Upper lobe of left lung (tissue), 6 donors: ENCODE measurements around the gene ZFYVE16. TPM values are rescaled to one million over a fixed set of nuclear protein-coding genes. Genes with fewer than 3 reads are reported as not detected.

Experiments
- ATAC-seq, 2 donors: fragments of 200-7000 bp; cut with Tn5 transposase; one replicate each; pipeline ENCODE4 v1.9.1; 2022; ENCODE audit warnings: mild to moderate bottlenecking in 2 of 2, moderate library complexity in 2 of 2; ENCODE audit not compliant: low FRiP score in 2 of 2
- DNase-seq, 2 donors: peaks; one replicate each; pipeline ENCODE4 v3.0.0-alpha.2; 2019 to 2020
- H3K27ac ChIP-seq, 4 donors: fragments of 200-600 bp; sonication (generic); one replicate each; pipeline ENCODE4 v1.5.1; 2016 to 2019
- H3K27me3 ChIP-seq, 4 donors: fragments of 200-600 bp; sonication (generic); one replicate each; pipeline ENCODE4 v1.5.1; 2017 to 2019
- H3K36me3 ChIP-seq, 4 donors: fragments of 200-600 bp; sonication (generic); one replicate each; pipeline ENCODE4 v1.5.1; 2016 to 2019
- H3K4me1 ChIP-seq, 4 donors: fragments of 200-600 bp; sonication (generic); one replicate each; pipeline ENCODE4 v1.5.1; 2018 to 2019
- H3K4me3 ChIP-seq, 4 donors: fragments of 200-600 bp; sonication (generic); one replicate each; pipeline ENCODE4 v1.5.1; 2017 to 2019; ENCODE audit warnings: mild to moderate bottlenecking in 2 of 4, moderate library complexity in 1 of 4
- H3K9me3 ChIP-seq, 4 donors: fragments of 200-600 bp; sonication (generic); one replicate each; pipeline ENCODE4 v1.5.1; 2018 to 2019
- EP300 ChIP-seq, 4 donors: sonication (generic); formaldehyde crosslinking; IDR thresholded peaks; one replicate each; pipeline ENCODE4 v1.5.1; 2017; ENCODE audit warnings: antibody characterized with exemption in 4 of 4, control low read depth in 2 of 4
- POLR2A ChIP-seq, 4 donors: fragments of 450-650 bp; IDR thresholded peaks; one replicate each; pipeline ENCODE4 v1.5.1; 2016 to 2017; ENCODE audit warnings: antibody characterized with exemption in 4 of 4, mild to moderate bottlenecking in 2 of 4
- POLR2AphosphoS5 ChIP-seq, 2 donors: sonication (generic); formaldehyde crosslinking; IDR thresholded peaks; one replicate each; pipeline ENCODE4 v1.5.1; 2017; ENCODE audit warnings: antibody characterized with exemption in 2 of 2
- WGBS, 2 donors: methylation state at CpG; one replicate each; pipeline ENCODE4 v1.1.5; 2017 to 2018; 5-methylcytosine and 5-hydroxymethylcytosine counted together
- total RNA-seq, 6 donors: library from RNA; depleted of rRNA in 4 of 6; stranded (reverse); fragments of >200 nt in 4 of 6; gene quantifications; one replicate each; pipeline versions ENCODE4 v1.1.0 to v1.2.1, GENCODE V29; 2016 to 2021
- TF ChIP-seq, protein P1 (sequence below), 6 experiments: fragments of 450-650 bp in 4 of 6; fragments of 200-600 bp in 2 of 6; sonication (generic) in 2 of 6; IDR thresholded peaks; one replicate each; pipeline ENCODE4 v1.5.1; 2016 to 2019; ENCODE audit warnings: antibody characterized with exemption in 6 of 6
- donor health status: DM: no; HTN: no; CAD: no; lungs with moderate emphysema.
- donor health status: DM: no; HTN: yes; CAD: no; lungs with severe emphysema.

ZFYVE16 gene
- total RNA-seq, 6 donors from 2014 or later: 27.7 to 52.4 (median 40.2) TPM

DNA sequence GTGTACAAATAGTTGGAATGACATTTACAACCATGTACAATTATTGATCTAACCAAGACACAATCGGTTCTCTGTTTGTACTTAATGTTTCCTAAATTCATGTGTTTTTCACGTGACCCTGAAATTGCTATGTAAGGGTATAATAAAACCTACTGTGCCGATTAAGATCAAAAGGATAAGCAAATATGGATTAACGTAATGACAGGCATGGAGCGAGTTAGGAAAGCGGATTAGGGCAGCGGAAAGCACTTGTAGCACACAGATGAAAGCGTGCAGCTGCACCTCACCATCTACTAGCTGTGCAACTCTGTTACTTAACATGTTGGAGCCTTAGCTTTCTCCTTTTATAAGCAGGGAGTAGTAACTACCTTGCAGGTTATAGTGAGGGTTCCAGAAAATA lies 38.3 kb upstream of the ZFYVE16 start:
- Histone ChIP-seq H3K27ac (no peak overlapping the region), H3K27me3 (no peaks in the 10 kb centered on the region), H3K9me3 (no peaks in the 10 kb centered on the region), H3K4me1 (no peaks in the 10 kb centered on the region), H3K36me3 (no peaks in the 10 kb centered on the region), H3K4me3 (no peak overlapping the region)
- 84 to 90% methylated on average over 8 of the region's 8 CpGs for WGBS, 2 donors
- DNase-seq (no peak), ATAC-seq (no peak)
- TF ChIP-seq EP300 (IDR thresholded peaks at IDR 0.05) (no peak), POLR2AphosphoS5 (IDR thresholded peaks at IDR 0.05) (no peak), POLR2A (IDR thresholded peaks at IDR 0.05) (no peak)
- TF ChIP-seq, protein P1, sequence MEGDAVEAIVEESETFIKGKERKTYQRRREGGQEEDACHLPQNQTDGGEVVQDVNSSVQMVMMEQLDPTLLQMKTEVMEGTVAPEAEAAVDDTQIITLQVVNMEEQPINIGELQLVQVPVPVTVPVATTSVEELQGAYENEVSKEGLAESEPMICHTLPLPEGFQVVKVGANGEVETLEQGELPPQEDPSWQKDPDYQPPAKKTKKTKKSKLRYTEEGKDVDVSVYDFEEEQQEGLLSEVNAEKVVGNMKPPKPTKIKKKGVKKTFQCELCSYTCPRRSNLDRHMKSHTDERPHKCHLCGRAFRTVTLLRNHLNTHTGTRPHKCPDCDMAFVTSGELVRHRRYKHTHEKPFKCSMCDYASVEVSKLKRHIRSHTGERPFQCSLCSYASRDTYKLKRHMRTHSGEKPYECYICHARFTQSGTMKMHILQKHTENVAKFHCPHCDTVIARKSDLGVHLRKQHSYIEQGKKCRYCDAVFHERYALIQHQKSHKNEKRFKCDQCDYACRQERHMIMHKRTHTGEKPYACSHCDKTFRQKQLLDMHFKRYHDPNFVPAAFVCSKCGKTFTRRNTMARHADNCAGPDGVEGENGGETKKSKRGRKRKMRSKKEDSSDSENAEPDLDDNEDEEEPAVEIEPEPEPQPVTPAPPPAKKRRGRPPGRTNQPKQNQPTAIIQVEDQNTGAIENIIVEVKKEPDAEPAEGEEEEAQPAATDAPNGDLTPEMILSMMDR (IDR thresholded peaks at IDR 0.05): no peak

DNA sequence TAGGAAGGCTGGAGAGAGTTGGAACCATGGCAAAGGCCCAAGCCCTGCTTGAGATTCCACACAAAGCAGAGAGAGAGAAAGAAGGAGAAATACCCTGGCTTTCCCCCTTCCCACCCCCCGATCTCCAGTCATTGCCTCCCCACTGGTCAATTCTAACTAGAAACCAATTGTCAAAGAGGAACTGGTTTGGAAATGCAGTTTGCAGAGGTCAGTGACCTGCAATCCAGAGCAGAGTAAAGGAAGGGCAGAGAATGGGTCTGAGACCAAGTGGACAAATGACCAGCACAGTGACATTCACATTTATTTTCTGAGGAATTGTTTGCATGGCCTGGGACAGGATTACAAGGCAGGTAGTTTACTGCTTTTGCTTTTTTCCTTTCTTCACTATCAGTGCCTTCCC lies 37.5 kb upstream of the ZFYVE16 start:
- DNase-seq (no peak), ATAC-seq (no peak)
- Histone ChIP-seq H3K4me1 (no peaks in the 10 kb centered on the region), H3K36me3 (no peaks in the 10 kb centered on the region), H3K4me3 (no peak overlapping the region), H3K27me3 (no peaks in the 10 kb centered on the region), H3K9me3 (no peaks in the 10 kb centered on the region), H3K27ac (no peak overlapping the region)
- 48 to 63% methylated on average over 1 of the region's 1 CpG for WGBS, 2 donors
- TF ChIP-seq POLR2AphosphoS5 (IDR thresholded peaks at IDR 0.05): no peak
- no peak for TF ChIP-seq EP300 (IDR thresholded peaks at IDR 0.05)
- TF ChIP-seq, protein P1 (IDR thresholded peaks at IDR 0.05): no peak
- no peak for TF ChIP-seq POLR2A (IDR thresholded peaks at IDR 0.05)

DNA sequence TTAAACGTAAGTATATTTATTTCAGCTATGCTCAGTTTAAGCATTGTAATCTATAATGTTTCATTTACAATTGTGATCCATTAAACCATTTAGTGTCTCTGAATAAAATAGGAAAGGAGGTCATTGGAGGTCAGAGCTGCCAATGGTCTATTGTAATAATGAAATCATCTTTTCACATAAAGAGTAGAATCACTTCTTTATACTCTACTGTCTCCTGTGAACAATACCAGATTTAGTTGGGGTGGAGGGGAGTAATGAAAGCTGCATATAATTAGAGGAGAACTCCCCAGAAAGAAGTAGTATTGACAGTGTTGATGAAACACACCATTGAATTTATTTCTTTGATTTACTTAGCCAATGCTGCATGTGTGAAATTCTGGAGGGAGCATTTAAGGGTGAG lies 35.1 kb upstream of the ZFYVE16 start:
- Histone ChIP-seq H3K36me3 (no peaks in the 10 kb centered on the region), H3K27me3 (no peaks in the 10 kb centered on the region), H3K4me1 (no peaks in the 10 kb centered on the region), H3K9me3 (no peaks in the 10 kb centered on the region), H3K4me3 (no peak overlapping the region), H3K27ac (no peak overlapping the region)
- WGBS, 2 donors: 83 to 88% methylated on average over 1 of the region's 1 CpG
- ATAC-seq: no peak
- DNase-seq: no peak
- TF ChIP-seq EP300 (IDR thresholded peaks at IDR 0.05) (no peak), POLR2AphosphoS5 (IDR thresholded peaks at IDR 0.05) (no peak), POLR2A (IDR thresholded peaks at IDR 0.05) (no peak)
- TF ChIP-seq, protein P1 (IDR thresholded peaks at IDR 0.05): no peak

DNA sequence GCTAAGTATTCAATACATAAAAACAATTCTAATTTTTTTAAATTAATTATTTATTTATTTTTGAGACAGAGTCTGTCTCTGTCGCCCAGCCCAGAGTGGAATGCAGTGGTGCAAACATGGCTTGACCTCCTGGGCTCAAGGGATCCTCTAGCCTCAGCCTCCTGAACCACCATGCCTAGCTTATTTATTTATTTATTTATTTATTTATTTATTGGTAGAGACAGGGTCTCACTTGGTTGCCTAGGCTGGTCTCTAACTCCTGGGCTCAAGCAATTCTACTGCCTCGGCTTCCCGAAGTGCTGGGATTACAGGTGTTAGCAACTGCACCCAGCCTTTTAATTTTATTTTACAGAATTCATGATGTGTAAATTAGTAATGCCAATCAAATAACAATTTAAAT lies 33.7 kb upstream of the ZFYVE16 start:
- Histone ChIP-seq H3K36me3 (no peaks in the 10 kb centered on the region), H3K9me3 (no peaks in the 10 kb centered on the region), H3K4me1 (no peaks in the 10 kb centered on the region), H3K27me3 (no peaks in the 10 kb centered on the region), H3K4me3 (no peak overlapping the region), H3K27ac (no peak overlapping the region)
- TF ChIP-seq, protein P1 (IDR thresholded peaks at IDR 0.05): no peak
- TF ChIP-seq EP300 (IDR thresholded peaks at IDR 0.05) (no peak), POLR2A (IDR thresholded peaks at IDR 0.05) (no peak), POLR2AphosphoS5 (IDR thresholded peaks at IDR 0.05) (no peak)
- WGBS, 2 donors: 81 to 98% methylated on average over 3 of the region's 3 CpGs
- DNase-seq (no peak), ATAC-seq (no peak)

DNA sequence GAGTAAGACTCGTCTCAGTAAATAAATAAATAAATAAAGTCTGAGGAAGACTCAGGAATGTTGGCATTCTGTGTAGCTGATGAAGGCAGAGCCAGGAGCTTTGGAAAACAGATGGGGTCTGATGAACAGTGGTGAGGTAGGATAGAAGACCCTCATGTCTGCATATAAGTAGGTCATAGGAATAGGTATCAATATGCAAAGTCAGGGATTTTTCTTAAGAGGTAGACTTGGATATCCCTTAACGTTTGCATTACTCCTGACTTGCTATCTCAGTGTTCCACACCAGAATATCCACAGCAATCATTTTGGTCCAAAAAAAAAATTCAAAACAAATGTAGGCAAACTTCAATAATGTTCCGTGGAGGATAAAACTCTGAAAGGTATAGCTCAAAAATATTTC lies 31.3 kb upstream of the ZFYVE16 start:
- ATAC-seq: no peak
- TF ChIP-seq, protein P1 (IDR thresholded peaks at IDR 0.05): no peak
- no peak for TF ChIP-seq EP300 (IDR thresholded peaks at IDR 0.05)
- no peak for TF ChIP-seq POLR2A (IDR thresholded peaks at IDR 0.05)
- TF ChIP-seq POLR2AphosphoS5 (IDR thresholded peaks at IDR 0.05): no peak
- no peaks in the 10 kb centered on the region for H3K27me3 ChIP-seq
- 88 to 92% methylated on average over 3 of the region's 3 CpGs for WGBS, 2 donors
- no peaks in the 10 kb centered on the region for H3K4me1 ChIP-seq
- no peaks in the 10 kb centered on the region for H3K36me3 ChIP-seq
- no peak overlapping the region for H3K4me3 ChIP-seq
- DNase-seq: no peak
- no peaks in the 10 kb centered on the region for H3K9me3 ChIP-seq
- no peak overlapping the region for H3K27ac ChIP-seq
